A549 (cell line): Measurements from ENCODE around the gene BCAS4. TPM values are rescaled to one million over a fixed set of nuclear protein-coding genes. Genes with fewer than 3 reads are reported as not detected.

ENCODE experiments used
- ATAC-seq, 2 experiments: fragments of 200-7000 bp in 1 of 2; fragments of >200 bp in 1 of 2; cut with Nextera tagmentation in 1 of 2; cut with Tn5 transposase in 1 of 2; 3 replicates each; pipeline versions ENCODE4 v1.8.0 to v1.9.1; 2018 to 2020; ENCODE audit warnings: mild to moderate bottlenecking in 1 of 2, moderate library complexity in 1 of 2
- CTCF ChIA-PET: fragments of 300-600 bp; sonication (Branson Sonifier 250); formaldehyde crosslinking; extraction: SDS; loops from one replicate; lab custom pipeline; 2021; ENCODE audit warnings: antibody characterized with exemption, inconsistent platforms; lab: Yijun Ruan, JAX
- POLR2A ChIA-PET: fragments of 350-600 bp; formaldehyde crosslinking; extraction: SDS; loops from one replicate; lab custom pipeline; 2021; ENCODE audit warnings: antibody characterized with exemption, inconsistent platforms; lab: Yijun Ruan, JAX
- DNase-seq, 2 experiments: peaks; one replicate each; pipeline versions ENCODE4 v3.0.0 to v3.0.0-alpha.2; 2011 to 2016; ENCODE audit warnings: low read depth in 1 of 2, low spot score in 1 of 2
- FAIRE-seq: peaks from 2 replicates; lab custom pipeline; 2011; peaks lifted over from hg19 to GRCh38; lab: Jason Lieb, UNC
- H3K27ac ChIP-seq, 2 experiments: fragments of >200 bp; sonication (Bioruptor Twin); formaldehyde crosslinking; 3 replicates each; pipeline ENCODE4 v1.5.1; 2016 to 2017
- H3K4me1 ChIP-seq: fragments of >200 bp; sonication (Bioruptor Twin); formaldehyde crosslinking; 3 replicates; pipeline ENCODE4 v1.6.1; 2016
- H3K4me2 ChIP-seq: fragments of >200 bp; sonication (Bioruptor Twin); formaldehyde crosslinking; 3 replicates; pipeline ENCODE4 v1.6.1; 2016
- H3K4me3 ChIP-seq: fragments of >200 bp; sonication (Bioruptor Twin); formaldehyde crosslinking; 3 replicates; pipeline ENCODE4 v1.5.1; 2016
- H3K9me3 ChIP-seq: fragments of >200 bp; sonication (Bioruptor Twin); formaldehyde crosslinking; 3 replicates; pipeline ENCODE4 v1.6.1; 2016
- BCL3 ChIP-seq: fragments of >200 bp; sonication (Bioruptor Twin); formaldehyde crosslinking; IDR thresholded peaks from 3 replicates; pipeline ENCODE4 v1.6.1; 2016
- E2F6 ChIP-seq: IDR thresholded peaks from 2 replicates; pipeline ENCODE4 v1.6.1; 2012; ENCODE audit warnings: low read depth, borderline replicate concordance
- EHF ChIP-seq: fragments of 250-450 bp; sonication (Bioruptor Pico); IDR thresholded peaks from 2 replicates; pipeline ENCODE4 v1.5.0; 2020; ENCODE audit warnings: mild to moderate bottlenecking
- EHMT2 ChIP-seq: fragments of 200-600 bp; sonication (generic); IDR thresholded peaks from 2 replicates; pipeline ENCODE4 v1.6.1; 2016; ENCODE audit warnings: antibody characterized with exemption, low read depth, mild to moderate bottlenecking, moderate library complexity
- ESRRA ChIP-seq: fragments of 150-350 bp; IDR thresholded peaks from 2 replicates; pipeline ENCODE4 v1.6.1; 2014; ENCODE audit warnings: mild to moderate bottlenecking, low read length, borderline replicate concordance
- FOSB ChIP-seq: fragments of 250-450 bp; sonication (Bioruptor Pico); IDR thresholded peaks from 2 replicates; pipeline ENCODE4 v1.5.0; 2020; ENCODE audit warnings: mild to moderate bottlenecking, moderate library complexity
- FOXS1 ChIP-seq: fragments of 250-450 bp; sonication (Bioruptor Pico); IDR thresholded peaks from 2 replicates; pipeline ENCODE4 v1.5.0; 2020; ENCODE audit warnings: mild to moderate bottlenecking, moderate library complexity
- GATA3 ChIP-seq: IDR thresholded peaks from 2 replicates; pipeline ENCODE4 v1.6.1; 2012; ENCODE audit warnings: borderline replicate concordance
- HDAC2 ChIP-seq: fragments of 200-600 bp; sonication (generic); IDR thresholded peaks from 2 replicates; pipeline ENCODE4 v1.6.1; 2016
- HEYL ChIP-seq: fragments of 250-450 bp; sonication (Bioruptor Pico); IDR thresholded peaks from 2 replicates; pipeline ENCODE4 v1.8.0; 2021; ENCODE audit warnings: mild to moderate bottlenecking, moderate library complexity
- HMGXB4 ChIP-seq: fragments of 250-450 bp; sonication (Bioruptor Pico); IDR thresholded peaks from 2 replicates; pipeline ENCODE4 v1.5.0; 2021; ENCODE audit warnings: mild to moderate bottlenecking, moderate library complexity, borderline replicate concordance
- HOXB5 ChIP-seq: fragments of 250-450 bp; sonication (Bioruptor Pico); IDR thresholded peaks from 2 replicates; pipeline ENCODE4 v1.5.0; 2020; ENCODE audit warnings: mild to moderate bottlenecking, moderate library complexity
- MAZ ChIP-seq: fragments of 150-350 bp; IDR thresholded peaks from 2 replicates; pipeline ENCODE4 v1.6.1; 2014; ENCODE audit warnings: antibody characterized with exemption, low read depth, low read length, borderline replicate concordance
- MYC ChIP-seq: IDR thresholded peaks from 2 replicates; pipeline ENCODE4 v1.6.1; 2012; ENCODE audit warnings: mild to moderate bottlenecking, inconsistent platforms, low read length, improper control_type of control experiment, borderline replicate concordance
- NR3C1 ChIP-seq: fragments of >200 bp; sonication (Bioruptor Twin); formaldehyde crosslinking; IDR thresholded peaks from 3 replicates; pipeline ENCODE4 v1.6.1; 2017
- PHF8 ChIP-seq: fragments of 200-600 bp; sonication (generic); IDR thresholded peaks from 2 replicates; pipeline ENCODE4 v1.6.1; 2016; ENCODE audit warnings: low read depth, mild to moderate bottlenecking, antibody characterized with exemption, moderate library complexity, borderline replicate concordance
- RARB ChIP-seq: fragments of 250-450 bp; sonication (Bioruptor Pico); IDR thresholded peaks from 2 replicates; pipeline ENCODE4 v1.8.0; 2021; ENCODE audit warnings: mild to moderate bottlenecking, moderate library complexity
- RCOR1 ChIP-seq: fragments of 150-350 bp; IDR thresholded peaks from 2 replicates; pipeline ENCODE4 v1.6.1; 2014; ENCODE audit warnings: antibody characterized with exemption, low read length, low read depth
- SMC3 ChIP-seq: fragments of >200 bp; sonication (Bioruptor Twin); formaldehyde crosslinking; IDR thresholded peaks from 3 replicates; pipeline ENCODE4 v1.6.1; 2018; ENCODE audit warnings: inconsistent platforms
- SREBF2 ChIP-seq: fragments of 450-650 bp; IDR thresholded peaks from 2 replicates; pipeline ENCODE4 v1.6.1; 2014; ENCODE audit warnings: mild to moderate bottlenecking, moderate library complexity
- ZSCAN20 ChIP-seq: fragments of 250-450 bp; sonication (Bioruptor Pico); IDR thresholded peaks from 2 replicates; pipeline ENCODE4 v1.8.0; 2022; ENCODE audit warnings: mild to moderate bottlenecking, moderate library complexity
- WGBS: methylation state at CpG from one replicate; pipeline ENCODE4 v1.1.6; 2017; ENCODE audit errors: missing lambda C conversion rate; 5-methylcytosine and 5-hydroxymethylcytosine counted together
- polyA plus RNA-seq, 4 experiments: library from polyadenylated mRNA; depleted of rRNA in 3 of 4; stranded (reverse); fragments of >200 nt; fragmentation: RNase III in 1 of 4; extraction: RNeasy Plus Mini Kit Qiagen cat#74134 plus additional on column Dnase treatment in 1 of 4; gene quantifications; 2 replicates in 3 of 4; 3 replicates in 1 of 4; pipeline ENCODE4 v1.2.3, GENCODE V29; 2011 to 2017
- TF ChIP-seq, protein P1 (sequence below): fragments of >200 bp; sonication (Bioruptor Twin); formaldehyde crosslinking; IDR thresholded peaks from 3 replicates; pipeline ENCODE4 v1.5.1; 2016
- TF ChIP-seq, protein P2 (sequence below): fragments of 150-350 bp; IDR thresholded peaks from 2 replicates; pipeline ENCODE4 v1.6.1; 2014; ENCODE audit warnings: low read depth, mild to moderate bottlenecking, low read length

BCAS4 gene
- polyA plus RNA-seq, 2 of the 4 experiments (the other 2 are of a cell fraction) = 16.9 to 48.4 TPM

DNA sequence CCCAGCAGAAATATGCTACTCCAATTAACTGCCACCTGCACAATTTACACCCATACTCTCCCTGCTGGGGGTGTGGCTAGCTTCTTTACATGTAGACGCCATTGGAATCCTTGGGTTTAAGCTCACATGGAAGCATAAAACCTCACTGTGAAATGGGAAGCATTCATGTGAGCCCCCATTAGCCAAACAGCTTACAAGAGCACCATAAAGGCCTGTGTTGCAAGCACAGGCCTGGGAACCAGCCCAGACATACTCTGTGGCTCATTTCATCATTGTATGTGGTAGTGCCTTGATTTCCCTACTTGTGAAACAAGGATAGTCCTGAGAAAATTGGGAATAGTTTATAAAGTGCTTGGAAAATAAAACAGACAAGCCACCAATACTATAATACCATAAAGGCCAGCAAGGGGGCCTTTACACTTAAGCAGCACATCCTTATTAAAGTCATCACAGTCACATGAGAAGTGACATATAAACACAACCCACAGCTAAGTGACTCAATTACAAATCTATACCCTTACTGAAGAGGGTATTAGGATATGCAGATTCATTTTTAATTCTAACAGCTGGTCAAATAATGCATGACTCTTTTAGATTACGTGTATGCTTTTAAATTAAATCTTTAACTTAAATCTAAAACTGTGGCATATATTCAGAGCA lies 129.5 kb downstream of the BCAS4 start (continued):
- TF ChIP-seq, protein P1, sequence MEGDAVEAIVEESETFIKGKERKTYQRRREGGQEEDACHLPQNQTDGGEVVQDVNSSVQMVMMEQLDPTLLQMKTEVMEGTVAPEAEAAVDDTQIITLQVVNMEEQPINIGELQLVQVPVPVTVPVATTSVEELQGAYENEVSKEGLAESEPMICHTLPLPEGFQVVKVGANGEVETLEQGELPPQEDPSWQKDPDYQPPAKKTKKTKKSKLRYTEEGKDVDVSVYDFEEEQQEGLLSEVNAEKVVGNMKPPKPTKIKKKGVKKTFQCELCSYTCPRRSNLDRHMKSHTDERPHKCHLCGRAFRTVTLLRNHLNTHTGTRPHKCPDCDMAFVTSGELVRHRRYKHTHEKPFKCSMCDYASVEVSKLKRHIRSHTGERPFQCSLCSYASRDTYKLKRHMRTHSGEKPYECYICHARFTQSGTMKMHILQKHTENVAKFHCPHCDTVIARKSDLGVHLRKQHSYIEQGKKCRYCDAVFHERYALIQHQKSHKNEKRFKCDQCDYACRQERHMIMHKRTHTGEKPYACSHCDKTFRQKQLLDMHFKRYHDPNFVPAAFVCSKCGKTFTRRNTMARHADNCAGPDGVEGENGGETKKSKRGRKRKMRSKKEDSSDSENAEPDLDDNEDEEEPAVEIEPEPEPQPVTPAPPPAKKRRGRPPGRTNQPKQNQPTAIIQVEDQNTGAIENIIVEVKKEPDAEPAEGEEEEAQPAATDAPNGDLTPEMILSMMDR = no peak
- TF ChIP-seq HEYL (CRISPR knock-in tag) (no peak), EHF (CRISPR knock-in tag) (no peak), HDAC2 (no peak), NR3C1 (no peak)

DNA sequence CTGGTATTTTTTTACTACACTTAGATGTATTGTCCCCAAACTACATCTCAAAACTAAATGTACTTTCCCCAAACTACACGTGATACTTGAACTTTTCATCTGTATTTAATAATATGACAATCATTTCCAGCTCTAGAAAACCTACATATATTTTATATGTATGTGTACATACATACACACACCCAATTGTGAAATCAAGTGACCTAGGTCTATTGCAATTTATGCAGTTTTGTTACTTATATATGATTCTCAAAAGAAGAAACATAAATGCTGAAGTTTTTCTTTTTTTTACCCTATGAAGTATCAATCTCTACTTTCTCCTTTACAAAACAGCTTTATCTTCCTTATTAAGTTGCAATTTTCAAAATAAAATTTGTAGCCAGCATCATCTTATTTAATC lies 131.7 kb downstream of the BCAS4 start:
- H3K9me3 ChIP-seq = no peaks in the 10 kb centered on the region
- H3K4me1 ChIP-seq = peaks cover 37% of the 10 kb centered on the region
- H3K4me3 ChIP-seq = no peak overlapping the region
- TF ChIP-seq SMC3 = no peak
- no peak for TF ChIP-seq MYC
- TF ChIP-seq ZSCAN20 = no peak
- TF ChIP-seq HMGXB4 (CRISPR knock-in tag) = no peak
- TF ChIP-seq ESRRA = no peak
- no peak for TF ChIP-seq BCL3
- no peak for TF ChIP-seq RARB (CRISPR knock-in tag)
- no peak for TF ChIP-seq FOXS1 (CRISPR knock-in tag)
- no peak for TF ChIP-seq HEYL (CRISPR knock-in tag)
- no peak for TF ChIP-seq E2F6
- no peak for TF ChIP-seq PHF8
- TF ChIP-seq, protein P1 = no peak
- no peak for TF ChIP-seq RCOR1
- TF ChIP-seq, protein P2, sequence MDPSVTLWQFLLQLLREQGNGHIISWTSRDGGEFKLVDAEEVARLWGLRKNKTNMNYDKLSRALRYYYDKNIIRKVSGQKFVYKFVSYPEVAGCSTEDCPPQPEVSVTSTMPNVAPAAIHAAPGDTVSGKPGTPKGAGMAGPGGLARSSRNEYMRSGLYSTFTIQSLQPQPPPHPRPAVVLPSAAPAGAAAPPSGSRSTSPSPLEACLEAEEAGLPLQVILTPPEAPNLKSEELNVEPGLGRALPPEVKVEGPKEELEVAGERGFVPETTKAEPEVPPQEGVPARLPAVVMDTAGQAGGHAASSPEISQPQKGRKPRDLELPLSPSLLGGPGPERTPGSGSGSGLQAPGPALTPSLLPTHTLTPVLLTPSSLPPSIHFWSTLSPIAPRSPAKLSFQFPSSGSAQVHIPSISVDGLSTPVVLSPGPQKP = no peak
- TF ChIP-seq GATA3 = no peak
- TF ChIP-seq FOSB (CRISPR knock-in tag) = no peak
- no peak for TF ChIP-seq SREBF2
- TF ChIP-seq HOXB5 = no peak
- TF ChIP-seq EHMT2 = no peak
- no peak for TF ChIP-seq MAZ
- H3K4me2 ChIP-seq = peak overlapping the region; percentile 96; the same call in 2 of the 3 replicates
- 74% methylated on average over 1 of the region's 1 CpG for WGBS
- no peak for FAIRE-seq
- DNase-seq = no peak
- ATAC-seq = no peak
- ChIA-PET CTCF (interaction anchor here (1.0 to 14.1 kb wide), 3 partner anchors 11 to 133 kb away, joined by 4 to 187 read pairs (median 167); partner anchors contain the start of gene BCAS4), POLR2A (no interaction called here)
- no peak overlapping the region for H3K27ac ChIP-seq
